Mammary epithelial cell (primary cell): ENCODE measurements around the gene RPS24.

Source experiments
- EZH2 ChIP-seq: IDR thresholded peaks from 2 replicates; pipeline ENCODE4 v1.6.1; 2012; ENCODE audit warnings: low read length, inconsistent platforms, borderline replicate concordance
- TF ChIP-seq, protein P1 (sequence below), 2 donors: IDR thresholded peaks in 1 of 2; conservative IDR thresholded peaks in 1 of 2; 2 replicates each; pipeline ENCODE4 v1.5.1; 2011 to 2012; ENCODE audit warnings: inconsistent platforms in 2 of 2, low read length in 2 of 2, mild to moderate bottlenecking in 2 of 2, control low read depth in 1 of 2, low read depth in 1 of 2; ENCODE audit not compliant: insufficient read depth in 1 of 2; ENCODE audit errors: extremely low read depth in 1 of 2

DNA sequence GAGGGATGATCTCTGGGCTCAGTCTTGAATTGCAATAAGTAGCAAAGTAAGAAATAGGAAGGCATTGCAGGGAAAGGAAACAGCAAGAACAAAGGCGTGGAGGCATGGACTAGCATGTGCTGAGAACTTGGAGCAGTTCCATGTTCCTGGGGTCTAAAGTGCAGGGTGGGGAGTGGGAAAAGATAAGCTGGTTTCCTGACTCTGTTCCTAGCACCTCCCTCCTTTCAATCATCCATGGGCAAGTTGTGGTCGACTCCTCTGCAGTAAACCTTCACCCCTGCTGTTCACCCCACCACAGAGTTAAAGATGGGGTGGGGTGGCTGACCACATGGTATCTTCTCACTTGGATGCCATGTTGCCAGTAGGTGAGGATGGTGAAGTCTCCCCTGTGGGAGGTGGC is 29.6 kb downstream of the RPS24 start:
- TF ChIP-seq, protein P1, sequence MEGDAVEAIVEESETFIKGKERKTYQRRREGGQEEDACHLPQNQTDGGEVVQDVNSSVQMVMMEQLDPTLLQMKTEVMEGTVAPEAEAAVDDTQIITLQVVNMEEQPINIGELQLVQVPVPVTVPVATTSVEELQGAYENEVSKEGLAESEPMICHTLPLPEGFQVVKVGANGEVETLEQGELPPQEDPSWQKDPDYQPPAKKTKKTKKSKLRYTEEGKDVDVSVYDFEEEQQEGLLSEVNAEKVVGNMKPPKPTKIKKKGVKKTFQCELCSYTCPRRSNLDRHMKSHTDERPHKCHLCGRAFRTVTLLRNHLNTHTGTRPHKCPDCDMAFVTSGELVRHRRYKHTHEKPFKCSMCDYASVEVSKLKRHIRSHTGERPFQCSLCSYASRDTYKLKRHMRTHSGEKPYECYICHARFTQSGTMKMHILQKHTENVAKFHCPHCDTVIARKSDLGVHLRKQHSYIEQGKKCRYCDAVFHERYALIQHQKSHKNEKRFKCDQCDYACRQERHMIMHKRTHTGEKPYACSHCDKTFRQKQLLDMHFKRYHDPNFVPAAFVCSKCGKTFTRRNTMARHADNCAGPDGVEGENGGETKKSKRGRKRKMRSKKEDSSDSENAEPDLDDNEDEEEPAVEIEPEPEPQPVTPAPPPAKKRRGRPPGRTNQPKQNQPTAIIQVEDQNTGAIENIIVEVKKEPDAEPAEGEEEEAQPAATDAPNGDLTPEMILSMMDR (conservative IDR thresholded peaks at IDR 0.05 in 1 of 2, IDR thresholded peaks at IDR 0.05 in 1 of 2; ENCODE audit: extremely low read depth in 1 of 2, insufficient read depth in 1 of 2, low read depth in 1 of 2, low read length in 2 of 2), result no peak
- no peak for TF ChIP-seq EZH2
